MM.1S (cell line): ENCODE results near the gene INSC.

Source experiments
- DNase-seq: peaks from one replicate; pipeline ENCODE4 v3.0.0-alpha.2; 2015
- H2AFZ ChIP-seq: fragments of 300-600 bp; sonication (generic); 2 replicates; pipeline ENCODE4 v1.6.0; 2016; ENCODE audit warnings: antibody characterized with exemption, low read length
- H3F3A ChIP-seq: fragments of 300-600 bp; sonication (generic); 2 replicates; pipeline ENCODE4 v1.6.1; 2016; ENCODE audit warnings: mild to moderate bottlenecking, antibody characterized with exemption, low read length, moderate library complexity, mixed read lengths; ENCODE audit not compliant: insufficient read depth
- H3K27ac ChIP-seq: fragments of 300-600 bp; sonication (generic); 2 replicates; pipeline ENCODE4 v1.5.1; 2016; ENCODE audit warnings: mild to moderate bottlenecking, low read length
- H3K27me3 ChIP-seq: fragments of 300-600 bp; sonication (generic); replicated peaks from 2 replicates; pipeline ENCODE4 v1.6.0; 2016; ENCODE audit warnings: low read length; ENCODE audit not compliant: insufficient read depth
- H3K36me3 ChIP-seq: fragments of 300-600 bp; sonication (generic); replicated peaks from 2 replicates; pipeline ENCODE4 v1.6.1; 2016; ENCODE audit warnings: mild to moderate bottlenecking, low read length, mixed read lengths; ENCODE audit not compliant: insufficient read depth
- H3K4me1 ChIP-seq: fragments of 300-600 bp; sonication (generic); 2 replicates; pipeline ENCODE4 v1.6.1; 2016; ENCODE audit warnings: low read length, mixed read lengths
- H3K4me2 ChIP-seq: fragments of 300-600 bp; sonication (generic); 2 replicates; pipeline ENCODE4 v1.6.0; 2016; ENCODE audit warnings: low read depth, low read length
- H3K4me3 ChIP-seq: fragments of 300-600 bp; sonication (generic); 2 replicates; pipeline ENCODE4 v1.5.1; 2016; ENCODE audit warnings: low read length, mixed read lengths
- H3K79me2 ChIP-seq: fragments of 300-600 bp; sonication (generic); 2 replicates; pipeline ENCODE4 v1.6.1; 2016; ENCODE audit warnings: mixed run types, low read length, mixed read lengths
- H3K9ac ChIP-seq: fragments of 300-600 bp; sonication (generic); 2 replicates; pipeline ENCODE4 v1.6.1; 2016; ENCODE audit warnings: low read length, mixed read lengths
- H3K9me2 ChIP-seq: fragments of 300-600 bp; sonication (generic); replicated peaks from 2 replicates; pipeline ENCODE4 v1.6.1; 2016; ENCODE audit warnings: mild to moderate bottlenecking, low read length, mixed read lengths; ENCODE audit not compliant: insufficient read depth
- H3K9me3 ChIP-seq: fragments of 300-600 bp; sonication (generic); replicated peaks from 2 replicates; pipeline ENCODE4 v1.6.1; 2016; ENCODE audit warnings: mild to moderate bottlenecking, low read length, mixed read lengths; ENCODE audit not compliant: insufficient read depth
- H4K20me1 ChIP-seq: fragments of 300-600 bp; sonication (generic); 2 replicates; pipeline ENCODE4 v1.6.1; 2016; ENCODE audit warnings: mild to moderate bottlenecking, low read length, moderate library complexity, mixed read lengths; ENCODE audit not compliant: insufficient read depth
- CTCF ChIP-seq: fragments of 300-600 bp; sonication (generic); IDR thresholded peaks from 2 replicates; pipeline ENCODE4 v1.5.1; 2016; ENCODE audit warnings: antibody characterized with exemption, low read length, mixed read lengths
- EZH2 ChIP-seq: fragments of 300-600 bp; sonication (generic); optimal IDR thresholded peaks from 2 replicates; pipeline ENCODE3; 2017; ENCODE audit warnings: low read depth, mild to moderate bottlenecking, antibody characterized with exemption, low read length, mixed read lengths
- EZH2phosphoT487 ChIP-seq: fragments of 300-600 bp; sonication (generic); IDR thresholded peaks from 2 replicates; pipeline ENCODE4 v1.6.1; 2018; ENCODE audit warnings: antibody characterized with exemption, low read length

INSC gene

DNA sequence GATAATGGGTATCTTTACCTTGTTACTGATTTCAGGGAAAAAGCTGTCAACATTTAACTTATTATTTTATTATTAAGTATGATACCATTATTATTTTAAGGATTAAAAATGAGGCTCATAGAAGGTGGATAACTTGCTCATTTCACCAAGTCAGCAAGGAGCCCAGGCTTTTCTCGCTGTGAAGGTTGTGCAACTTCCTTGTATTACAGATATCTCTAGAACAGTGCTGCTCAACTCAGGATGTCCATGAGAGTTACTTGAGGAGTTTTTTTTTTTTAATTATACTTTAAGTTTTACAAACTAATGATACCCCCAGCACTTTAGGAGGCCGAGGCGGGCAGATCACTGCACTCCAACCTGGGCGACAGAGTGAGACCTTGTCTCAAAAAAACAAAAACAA is 98.2 kb downstream of the INSC start:
- H3K27ac ChIP-seq, result no peak overlapping the region
- no peak overlapping the region for H3K4me3 ChIP-seq
- no peaks in the 10 kb centered on the region for H3K36me3 ChIP-seq
- no peaks in the 10 kb centered on the region for H3K27me3 ChIP-seq
- H4K20me1 ChIP-seq, result no peaks in the 10 kb centered on the region
- no peaks in the 10 kb centered on the region for H3K9me3 ChIP-seq
- no peak overlapping the region for H3K4me2 ChIP-seq
- H3K79me2 ChIP-seq, result no peaks in the 10 kb centered on the region
- no peaks in the 10 kb centered on the region for H3K9me2 ChIP-seq
- TF ChIP-seq EZH2, result no peak
- TF ChIP-seq CTCF, result no peak
- no peak for TF ChIP-seq EZH2phosphoT487
- H3F3A ChIP-seq, result no peaks in the 10 kb centered on the region
- no peak overlapping the region for H2AFZ ChIP-seq
- H3K4me1 ChIP-seq, result no peaks in the 10 kb centered on the region
- no peak overlapping the region for H3K9ac ChIP-seq
- DNase-seq, result no peak

GRCh38 chr11:15213471-15214231 is 98.9 kb downstream of the INSC start:
- Histone ChIP-seq H3K9ac (no peak overlapping the region), H3K4me2 (no peak overlapping the region), H3K79me2 (no peaks in the 10 kb centered on the region), H3K36me3 (no peaks in the 10 kb centered on the region), H4K20me1 (no peaks in the 10 kb centered on the region), H3F3A (no peaks in the 10 kb centered on the region), H3K9me2 (no peaks in the 10 kb centered on the region), H3K9me3 (no peaks in the 10 kb centered on the region), H3K4me1 (no peaks in the 10 kb centered on the region), H3K27ac (no peak overlapping the region), H3K27me3 (no peaks in the 10 kb centered on the region), H3K4me3 (no peak overlapping the region), H2AFZ (no peak overlapping the region)
- no peak for DNase-seq
- TF ChIP-seq EZH2 (no peak), EZH2phosphoT487 (no peak), CTCF (no peak)

GRCh38 chr11:15215005-15215404 is 100.3 kb downstream of the INSC start:
- Histone ChIP-seq H3K36me3 (no peaks in the 10 kb centered on the region), H3K9me3 (no peaks in the 10 kb centered on the region), H3K9ac (no peak overlapping the region), H3K4me3 (no peak overlapping the region), H3K4me2 (no peak overlapping the region), H3K27me3 (no peaks in the 10 kb centered on the region), H3F3A (no peaks in the 10 kb centered on the region), H3K27ac (no peak overlapping the region), H4K20me1 (no peaks in the 10 kb centered on the region), H3K79me2 (no peaks in the 10 kb centered on the region), H2AFZ (no peak overlapping the region), H3K9me2 (no peaks in the 10 kb centered on the region), H3K4me1 (no peaks in the 10 kb centered on the region)
- no peak for DNase-seq
- TF ChIP-seq EZH2phosphoT487 (no peak), CTCF (no peak), EZH2 (no peak)
